Kidney (tissue), 14 donors: ENCODE measurements around the gene UGT1A10. TPM values are rescaled to one million over a fixed set of nuclear protein-coding genes. Genes with fewer than 3 reads are reported as not detected.
A peak's percentile ranks its signal among the peaks of the same experiment; 100 is the strongest.

ENCODE experiments used
- DNase-seq, 5 donors: peaks; one replicate each; pipeline ENCODE4 v3.0.0-alpha.2; 2013 to 2020
- FAIRE-seq: peaks from 2 replicates; lab custom pipeline; 2012; peaks lifted over from hg19 to GRCh38; lab: Jason Lieb, UNC
- H3K27ac ChIP-seq, 2 donors: one replicate each; pipeline ENCODE4 v1.7.0; 2013; ENCODE audit warnings: low read depth in 2 of 2, low read length in 2 of 2, inconsistent platforms in 1 of 2
- H3K27me3 ChIP-seq: one replicate; pipeline ENCODE4 v1.7.1; 2013; ENCODE audit warnings: low read length, inconsistent platforms; ENCODE audit not compliant: control insufficient read depth, insufficient read depth
- H3K36me3 ChIP-seq, 3 donors: one replicate each; pipeline versions ENCODE4 v1.7.0 to v1.7.1; 2013; ENCODE audit warnings: low read length in 3 of 3, control low read depth in 1 of 3, inconsistent platforms in 1 of 3; ENCODE audit not compliant: insufficient read depth in 3 of 3, control insufficient read depth in 2 of 3
- H3K4me1 ChIP-seq, 3 donors: one replicate each; pipeline versions ENCODE4 v1.7.0 to v1.7.1; 2013; ENCODE audit warnings: low read length in 3 of 3, inconsistent platforms in 1 of 3, low read depth in 1 of 3; ENCODE audit not compliant: control insufficient read depth in 2 of 3, insufficient read depth in 2 of 3
- H3K4me3 ChIP-seq, 3 donors: one replicate each; pipeline versions ENCODE4 v1.7.0 to v1.8.1; 2013; ENCODE audit warnings: low read length in 3 of 3, control low read depth in 1 of 3, inconsistent platforms in 1 of 3
- H3K9ac ChIP-seq, 3 donors: one replicate each; pipeline versions ENCODE4 v1.7.0 to v1.7.1; 2013; ENCODE audit warnings: low read length in 3 of 3, control low read depth in 1 of 3, inconsistent platforms in 1 of 3
- H3K9me3 ChIP-seq, 3 donors: one replicate each; pipeline versions ENCODE4 v1.7.0 to v1.7.1; 2013; ENCODE audit warnings: low read length in 3 of 3, control low read depth in 1 of 3, inconsistent platforms in 1 of 3; ENCODE audit not compliant: control insufficient read depth in 2 of 3, insufficient read depth in 1 of 3
- intact Hi-C: fragments of 100-400 bp; cut with DNase I; formaldehyde crosslinking; loops from one replicate; pipeline ENCODE4 v1.11.1; 2022
- polyA plus RNA-seq: library from polyadenylated mRNA; stranded (reverse); fragments of 350-450 nt; fragmentation: Illumina TruSeq; extraction: RNeasy Lipid Tissue Mini Kit (QIAGEN cat#74804); gene quantifications from one replicate; pipeline ENCODE4 v1.2.3, GENCODE V29; 2014; ENCODE audit warnings: low read depth, low replicate concordance; ENCODE audit not compliant: insufficient read depth
- total RNA-seq: library from RNA; stranded (reverse); fragmentation: NEBNext Ultra II Directional; extraction: Animal tissue kit (Norgen Biotek cat#: 25700); gene quantifications from one replicate; pipeline ENCODE4 v1.2.1, GENCODE V29; 2021
- TF ChIP-seq, protein P1 (sequence below): IDR thresholded peaks from 3 replicates; pipeline ENCODE4 v1.5.1; 2012; ENCODE audit warnings: mild to moderate bottlenecking, moderate library complexity, borderline replicate concordance; ENCODE audit not compliant: insufficient read depth; ENCODE audit errors: extremely low read depth
- donor health status: control.
- donor health status: control.
- donor health status: control.
- donor health status: control.
- donor health status: control.
- donor health status: DM: yes; HTN: yes; CAD: no.
- donor health status: Normal renal cell carcinoma (clear cell type).

The UGT1A10 gene
- total and polyA plus RNA-seq, 2 donors from 2014 or later = 6.6 TPM; not detected in 1

DNA sequence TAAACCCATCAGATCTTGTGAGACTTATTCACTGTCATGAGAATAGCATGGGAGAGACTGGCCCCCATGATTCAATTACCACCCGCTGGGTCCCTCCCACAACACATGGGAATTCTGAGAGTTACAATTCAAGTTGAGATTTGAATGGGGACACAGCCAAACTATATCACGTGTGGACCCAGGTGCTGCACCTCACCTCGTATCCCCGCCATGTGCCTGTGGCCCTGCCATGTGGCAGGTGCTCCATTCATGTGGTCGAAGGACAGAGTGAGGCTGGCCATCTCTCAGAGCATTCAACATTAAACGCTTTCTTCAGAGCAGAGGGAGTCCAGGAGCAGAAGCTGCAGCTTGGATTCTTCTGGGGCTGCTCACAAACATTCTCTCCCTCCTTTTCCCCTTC is 174.1 kb downstream of the UGT1A10 start:
- no peaks in the 10 kb centered on the region for H3K36me3 ChIP-seq
- H3K27me3 ChIP-seq = no peaks in the 10 kb centered on the region
- no peak overlapping the region for H3K27ac ChIP-seq
- FAIRE-seq (no peak), DNase-seq (peak in 1 of 5 donors; percentile 2)
- TF ChIP-seq, protein P1, sequence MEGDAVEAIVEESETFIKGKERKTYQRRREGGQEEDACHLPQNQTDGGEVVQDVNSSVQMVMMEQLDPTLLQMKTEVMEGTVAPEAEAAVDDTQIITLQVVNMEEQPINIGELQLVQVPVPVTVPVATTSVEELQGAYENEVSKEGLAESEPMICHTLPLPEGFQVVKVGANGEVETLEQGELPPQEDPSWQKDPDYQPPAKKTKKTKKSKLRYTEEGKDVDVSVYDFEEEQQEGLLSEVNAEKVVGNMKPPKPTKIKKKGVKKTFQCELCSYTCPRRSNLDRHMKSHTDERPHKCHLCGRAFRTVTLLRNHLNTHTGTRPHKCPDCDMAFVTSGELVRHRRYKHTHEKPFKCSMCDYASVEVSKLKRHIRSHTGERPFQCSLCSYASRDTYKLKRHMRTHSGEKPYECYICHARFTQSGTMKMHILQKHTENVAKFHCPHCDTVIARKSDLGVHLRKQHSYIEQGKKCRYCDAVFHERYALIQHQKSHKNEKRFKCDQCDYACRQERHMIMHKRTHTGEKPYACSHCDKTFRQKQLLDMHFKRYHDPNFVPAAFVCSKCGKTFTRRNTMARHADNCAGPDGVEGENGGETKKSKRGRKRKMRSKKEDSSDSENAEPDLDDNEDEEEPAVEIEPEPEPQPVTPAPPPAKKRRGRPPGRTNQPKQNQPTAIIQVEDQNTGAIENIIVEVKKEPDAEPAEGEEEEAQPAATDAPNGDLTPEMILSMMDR = no peak
- H3K9ac ChIP-seq = no peak overlapping the region
- no peaks in the 10 kb centered on the region for H3K4me1 ChIP-seq
- intact Hi-C loops = no loop called here
- H3K4me3 ChIP-seq = no peak overlapping the region
- no peaks in the 10 kb centered on the region for H3K9me3 ChIP-seq

DNA sequence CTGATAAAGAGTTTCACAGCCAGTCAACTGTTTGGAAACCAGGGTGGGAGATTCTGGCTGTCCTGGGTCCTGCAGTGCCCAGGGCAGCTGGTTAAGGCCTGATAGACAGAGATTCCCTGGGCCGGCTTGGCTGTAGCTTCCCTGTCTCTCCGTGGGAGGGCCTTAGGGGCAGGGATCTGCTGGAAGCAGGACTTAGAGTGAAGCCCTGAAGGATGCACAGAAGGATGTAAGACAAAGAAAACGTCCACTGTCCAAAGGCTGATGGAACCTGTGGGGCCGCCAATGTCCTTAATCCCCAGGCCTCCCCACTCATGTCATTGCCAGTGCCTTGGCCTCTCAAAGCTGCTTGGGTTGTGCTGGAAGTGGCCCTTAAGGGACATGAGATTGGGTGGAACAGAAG is 174.8 kb downstream of the UGT1A10 start:
- DNase-seq (peak in 1 of 5 donors; percentile 1), FAIRE-seq (no peak)

DNA sequence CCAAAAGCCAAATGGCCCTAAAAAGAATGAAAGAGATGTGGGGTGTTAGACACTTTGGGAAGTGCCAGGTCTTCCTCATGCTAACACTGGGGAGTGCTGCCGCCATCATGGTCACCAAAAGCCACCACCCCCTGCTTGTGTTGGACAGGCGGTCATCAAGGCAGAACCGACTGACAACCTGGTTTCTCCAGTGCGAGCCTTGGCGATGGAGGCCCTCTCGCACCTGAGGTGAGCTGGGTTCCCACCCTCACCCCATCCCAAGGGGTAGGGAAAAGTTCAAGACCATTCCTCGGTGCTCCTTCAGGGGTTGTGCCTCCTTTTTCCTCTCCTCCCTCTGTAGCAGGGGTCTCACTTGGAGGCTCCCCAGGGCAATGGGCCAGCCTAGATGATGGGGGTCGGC is 175.5 kb downstream of the UGT1A10 start:
- H3K9me3 ChIP-seq = no peaks in the 10 kb centered on the region
- FAIRE-seq = no peak
- H3K27ac ChIP-seq = no peak overlapping the region
- TF ChIP-seq, protein P1 = no peak
- no peaks in the 10 kb centered on the region for H3K4me1 ChIP-seq
- no peaks in the 10 kb centered on the region for H3K27me3 ChIP-seq
- H3K9ac ChIP-seq = no peak overlapping the region
- no peak overlapping the region for H3K4me3 ChIP-seq
- no peaks in the 10 kb centered on the region for H3K36me3 ChIP-seq
- DNase-seq = peak in 2 of 5 donors; percentile 15 to 40
- intact Hi-C loops = no loop called here

More for the DNA sequence above, 174.8 kb downstream of the UGT1A10 start:
- intact Hi-C loops = no loop called here
- H3K4me1 ChIP-seq = no peaks in the 10 kb centered on the region
- TF ChIP-seq, protein P1 = no peak
- H3K27ac ChIP-seq = no peak overlapping the region
- H3K36me3 ChIP-seq = no peaks in the 10 kb centered on the region
- no peak overlapping the region for H3K9ac ChIP-seq
- H3K27me3 ChIP-seq = no peaks in the 10 kb centered on the region
- no peak overlapping the region for H3K4me3 ChIP-seq
- H3K9me3 ChIP-seq = no peaks in the 10 kb centered on the region
